NK-92 treated with Interleukin-12 subunit alpha and Interleukin-12 subunit beta, amount 100 ng/mL, for 24 hours (cell line): ENCODE data around the gene ALAS1.

ENCODE experiments used
- DNase-seq: peaks from one replicate; lab custom pipeline; 2025; lab: John Stamatoyannopoulos, UW

ALAS1 gene

GRCh38 chr3:52221141-52221562 lies 23.2 kb downstream of the ALAS1 start:
- DNase-seq = no peak

- DNase-seq = no peak
Observed at GRCh38 chr3:52221563-52222318, 23.8 kb downstream of the ALAS1 start.

- no peak for DNase-seq
Observed at GRCh38 chr3:52222319-52223221, 24.6 kb downstream of the ALAS1 start.

GRCh38 chr3:52223449-52224408 lies 25.8 kb downstream of the ALAS1 start:
- no peak for DNase-seq

- DNase-seq = no peak
Observed at GRCh38 chr3:52225452-52226228, 27.7 kb downstream of the ALAS1 start, which contains the start of gene TLR9. Gene TLR9, minus strand, starts transcription at chr3:52225645. Its CDS starts 116 bp downstream, at chr3:52225529.

- DNase-seq = no peak
Observed at GRCh38 chr3:52226229-52226817, 28.4 kb downstream of the ALAS1 start.

GRCh38 chr3:52227117-52227516 lies 29.2 kb downstream of the ALAS1 start:
- DNase-seq = no peak

- DNase-seq = no peak
Observed at GRCh38 chr3:52227766-52228165, 29.8 kb downstream of the ALAS1 start.

- no peak for DNase-seq
Observed at GRCh38 chr3:52228266-52228665, 30.3 kb downstream of the ALAS1 start.

GRCh38 chr3:52228751-52229291 lies 30.9 kb downstream of the ALAS1 start:
- DNase-seq = no peak

GRCh38 chr3:52229656-52230055 lies 31.7 kb downstream of the ALAS1 start:
- DNase-seq = no peak

- no peak for DNase-seq
Observed at GRCh38 chr3:52230461-52230860, 32.5 kb downstream of the ALAS1 start.

GRCh38 chr3:52230889-52231499 lies 33.0 kb downstream of the ALAS1 start:
- DNase-seq = no peak

GRCh38 chr3:52231502-52232278 lies 33.7 kb downstream of the ALAS1 start:
- peak; percentile 25 for DNase-seq

- no peak for DNase-seq
Observed at GRCh38 chr3:52232279-52233107, 34.5 kb downstream of the ALAS1 start.

GRCh38 chr3:52233108-52233591 lies 35.2 kb downstream of the ALAS1 start:
- DNase-seq = no peak

- DNase-seq = no peak
Observed at GRCh38 chr3:52233968-52234367, 36.0 kb downstream of the ALAS1 start.
